HG03442 (cell line): ENCODE measurements around the gene SERPINI2.
"Not testable (repeated sequence)": the region's sequence is repeated elsewhere in the genome, so short reads cannot be mapped to it uniquely, and the experiment has no call there.

Experiments
- ATAC-seq: cut with Tn5 transposase; IDR thresholded peaks from one replicate; pipeline ENCODE4 v1.9.1; 2021; ENCODE audit warnings: mild to moderate bottlenecking, moderate library complexity; ENCODE audit not compliant: unreplicated experiment

SERPINI2 gene

GRCh38 chr3:167450675-167451074 lies 23.2 kb downstream of the SERPINI2 start:
- no peak for ATAC-seq

- no peak for ATAC-seq
Observed at GRCh38 chr3:167450195-167450594, 23.6 kb downstream of the SERPINI2 start.

GRCh38 chr3:167445491-167445890 lies 28.4 kb downstream of the SERPINI2 start:
- ATAC-seq, result no peak

- no peak for ATAC-seq
Observed at GRCh38 chr3:167441256-167441655, 32.6 kb downstream of the SERPINI2 start.

GRCh38 chr3:167437428-167438139 lies 36.3 kb downstream of the SERPINI2 start:
- no peak for ATAC-seq

- not testable (repeated sequence) for ATAC-seq
Observed at GRCh38 chr3:167426962-167427361, 46.9 kb downstream of the SERPINI2 start.

GRCh38 chr3:167422396-167422795 lies 51.4 kb downstream of the SERPINI2 start:
- ATAC-seq, result not testable (repeated sequence)

GRCh38 chr3:167409611-167410010 lies 64.2 kb downstream of the SERPINI2 start:
- ATAC-seq, result no peak

- ATAC-seq, result peak; percentile 56
Observed at GRCh38 chr3:167406876-167407492, 66.9 kb downstream of the SERPINI2 start.

GRCh38 chr3:167397826-167398225 lies 76.0 kb downstream of the SERPINI2 start:
- ATAC-seq, result no peak

- no peak for ATAC-seq
Observed at GRCh38 chr3:167396075-167396474, 77.8 kb downstream of the SERPINI2 start.

GRCh38 chr3:167394003-167394402 lies 79.8 kb downstream of the SERPINI2 start:
- ATAC-seq, result no peak
